Measurements from ENCODE around the gene EMP3.
"Not testable (repeated sequence)": the region's sequence is repeated elsewhere in the genome, so short reads cannot be mapped to it uniquely, and the experiment has no call there.

Gene EMP3, protein sequence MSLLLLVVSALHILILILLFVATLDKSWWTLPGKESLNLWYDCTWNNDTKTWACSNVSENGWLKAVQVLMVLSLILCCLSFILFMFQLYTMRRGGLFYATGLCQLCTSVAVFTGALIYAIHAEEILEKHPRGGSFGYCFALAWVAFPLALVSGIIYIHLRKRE

GRCh38 chr19:48325265-48325910, at the start of gene EMP3:
Gene EMP3, plus strand, starts transcription at chr19:48325552. Its CDS starts 1,293 bp downstream, at chr19:48326845.
- DNase-seq: peak; percentile 85

GRCh38 chr19:48279747-48280146, 45.6 kb upstream of the EMP3 start:
- no peak for DNase-seq

DNA sequence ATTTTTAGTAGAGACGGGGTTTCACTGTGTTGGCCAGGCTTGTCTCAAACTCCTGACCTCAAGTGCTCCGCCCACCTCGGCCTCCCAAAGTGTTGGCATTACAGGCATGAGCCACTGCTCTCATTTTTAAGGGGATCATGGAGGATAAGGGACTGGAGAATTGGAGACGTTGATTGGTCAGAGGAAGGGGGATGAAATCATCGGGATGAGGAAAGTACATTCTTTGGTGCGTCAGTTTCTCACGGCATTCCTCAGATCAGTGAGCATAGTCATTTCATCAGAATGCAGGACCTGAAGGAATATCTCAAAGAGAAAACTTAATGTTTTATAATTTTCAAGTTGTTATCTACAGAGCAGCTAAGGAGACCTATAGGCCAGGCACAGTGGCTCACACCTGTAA, 41.4 kb upstream of the EMP3 start:
- no peak for DNase-seq

DNA sequence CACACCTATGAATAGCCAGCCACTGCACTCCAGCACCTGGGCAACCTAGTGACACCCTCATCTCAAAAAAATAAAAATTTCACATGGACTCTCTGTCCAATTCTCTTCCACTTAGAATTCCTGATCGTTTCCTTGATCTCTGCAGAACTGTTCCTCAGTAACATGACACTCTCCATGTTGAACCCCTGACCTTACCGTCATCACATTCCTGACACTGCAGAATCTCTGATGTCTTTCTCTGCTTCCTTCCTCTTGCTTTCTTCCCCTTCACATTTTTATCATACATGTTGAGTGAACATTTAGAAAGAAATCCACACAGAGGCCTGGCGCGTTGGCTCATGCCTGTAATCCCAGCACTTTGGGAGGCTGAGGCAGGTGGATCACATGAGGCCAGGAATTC, 40.5 kb upstream of the EMP3 start:
- no peak for DNase-seq

DNA sequence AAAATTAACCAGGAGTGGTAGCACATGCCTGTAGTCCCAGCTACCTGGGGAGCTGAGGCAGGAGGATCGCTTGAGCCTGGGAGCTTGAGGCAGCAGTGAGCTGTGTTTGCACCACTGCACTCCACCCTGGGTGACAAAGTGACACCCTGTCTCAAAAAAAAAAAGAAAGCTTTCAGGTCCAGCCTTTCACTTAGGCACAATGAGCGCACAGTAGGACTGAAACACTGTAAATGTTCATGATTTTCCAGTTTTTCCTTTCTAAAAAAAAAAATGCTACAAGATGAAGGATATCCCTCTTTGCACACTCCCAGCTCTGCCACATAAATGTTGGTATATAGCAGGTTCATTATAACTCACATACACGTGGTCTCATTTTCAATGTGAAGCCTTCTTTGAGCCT, 37.6 kb upstream of the EMP3 start:
- DNase-seq: no peak

DNA sequence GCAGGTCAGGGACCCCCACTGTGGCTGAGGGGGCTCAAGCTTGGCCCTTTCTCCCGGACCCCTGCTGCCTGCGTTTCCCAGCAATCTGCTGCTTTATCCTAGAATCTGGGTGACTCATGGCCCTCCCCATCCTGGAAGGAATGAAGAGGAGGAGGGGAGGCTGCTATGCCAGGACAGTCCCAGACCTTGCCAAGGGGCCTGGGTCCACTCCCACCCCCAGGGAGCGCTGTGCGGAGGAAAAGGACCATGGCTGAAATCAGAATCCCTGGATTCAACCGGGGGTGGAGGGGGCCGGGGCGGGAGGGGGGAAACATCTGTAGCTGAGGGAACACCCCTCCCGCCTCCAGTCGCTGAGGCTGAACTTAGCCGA, 35.0 kb upstream of the EMP3 start:
- DNase-seq: no peak

DNA sequence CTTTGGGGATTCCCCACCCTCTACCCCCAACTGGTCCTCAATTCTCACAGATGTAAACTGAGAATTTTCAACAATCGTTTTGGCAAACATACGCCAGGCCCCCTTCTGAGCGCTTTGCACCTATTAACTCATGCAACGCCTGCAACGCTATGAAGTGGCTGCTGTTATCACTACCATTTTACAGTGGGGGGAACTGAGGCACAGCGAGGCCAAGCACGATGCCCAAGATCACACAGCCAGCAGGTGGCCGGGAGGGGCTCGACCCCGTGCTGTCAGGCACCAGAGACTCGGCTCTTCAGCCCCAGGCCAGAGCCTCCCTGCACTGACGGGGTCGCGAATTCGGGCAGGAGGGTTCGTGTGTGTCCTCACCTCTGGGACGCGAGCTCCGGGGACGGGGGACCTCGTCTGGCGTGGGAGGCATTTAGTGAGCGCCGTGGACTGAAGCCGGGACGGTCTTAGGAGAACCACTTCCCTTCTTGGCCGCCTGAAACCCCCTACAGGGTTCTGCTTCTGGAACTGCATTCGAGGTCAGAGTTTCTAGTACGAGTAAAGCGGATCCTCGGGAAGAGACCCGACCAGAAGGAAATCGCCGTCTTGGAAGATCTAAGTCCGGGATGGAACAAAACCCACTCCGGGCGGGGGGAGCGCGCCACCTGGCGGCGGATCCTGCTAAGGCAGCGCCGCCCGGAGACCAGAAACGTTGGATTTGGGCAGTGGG, 34.4 kb upstream of the EMP3 start:
- peak; percentile 30 for DNase-seq

- DNase-seq: not testable (repeated sequence)
Observed at GRCh38 chr19:48291489-48291815, 33.9 kb upstream of the EMP3 start.

DNA sequence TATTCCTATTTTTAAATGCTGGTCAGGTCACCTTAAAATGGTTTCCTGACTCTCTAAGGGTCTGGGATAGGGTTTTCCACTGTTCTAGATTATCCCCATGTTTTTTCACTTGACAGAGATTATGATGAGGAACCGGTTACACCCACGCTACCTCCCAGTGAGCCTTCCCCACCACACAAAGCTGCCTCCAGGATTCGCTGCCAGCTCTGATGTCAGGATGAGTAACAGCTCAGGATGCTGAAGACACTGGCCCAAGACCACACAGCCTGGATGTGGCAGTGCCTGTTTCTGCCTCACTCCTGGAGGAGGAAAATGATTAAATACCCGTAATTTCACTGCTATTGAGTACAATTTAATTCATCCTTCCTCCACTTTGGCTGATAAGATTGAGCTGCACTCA, 32.6 kb upstream of the EMP3 start:
- no peak for DNase-seq

DNA sequence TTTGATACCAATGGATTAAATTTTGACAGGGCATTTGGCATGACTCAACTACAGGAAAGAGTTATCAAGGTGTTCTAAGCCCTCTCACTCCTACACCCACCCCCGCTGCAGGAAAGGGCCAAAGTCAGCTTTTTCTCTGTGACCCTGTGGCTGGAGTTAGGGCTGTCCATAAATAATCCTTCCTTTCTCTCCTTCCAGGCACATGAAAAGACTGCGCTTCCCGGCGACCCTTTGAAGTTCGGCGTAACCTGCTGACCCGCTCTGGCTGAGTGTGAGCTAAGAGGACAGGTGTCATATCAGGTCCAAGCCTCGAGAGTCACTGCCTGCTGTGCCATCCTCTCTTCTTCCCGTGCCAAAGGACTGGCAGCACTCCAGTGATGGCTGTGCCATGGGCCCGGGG, 29.9 kb upstream of the EMP3 start:
- no peak for DNase-seq

DNA sequence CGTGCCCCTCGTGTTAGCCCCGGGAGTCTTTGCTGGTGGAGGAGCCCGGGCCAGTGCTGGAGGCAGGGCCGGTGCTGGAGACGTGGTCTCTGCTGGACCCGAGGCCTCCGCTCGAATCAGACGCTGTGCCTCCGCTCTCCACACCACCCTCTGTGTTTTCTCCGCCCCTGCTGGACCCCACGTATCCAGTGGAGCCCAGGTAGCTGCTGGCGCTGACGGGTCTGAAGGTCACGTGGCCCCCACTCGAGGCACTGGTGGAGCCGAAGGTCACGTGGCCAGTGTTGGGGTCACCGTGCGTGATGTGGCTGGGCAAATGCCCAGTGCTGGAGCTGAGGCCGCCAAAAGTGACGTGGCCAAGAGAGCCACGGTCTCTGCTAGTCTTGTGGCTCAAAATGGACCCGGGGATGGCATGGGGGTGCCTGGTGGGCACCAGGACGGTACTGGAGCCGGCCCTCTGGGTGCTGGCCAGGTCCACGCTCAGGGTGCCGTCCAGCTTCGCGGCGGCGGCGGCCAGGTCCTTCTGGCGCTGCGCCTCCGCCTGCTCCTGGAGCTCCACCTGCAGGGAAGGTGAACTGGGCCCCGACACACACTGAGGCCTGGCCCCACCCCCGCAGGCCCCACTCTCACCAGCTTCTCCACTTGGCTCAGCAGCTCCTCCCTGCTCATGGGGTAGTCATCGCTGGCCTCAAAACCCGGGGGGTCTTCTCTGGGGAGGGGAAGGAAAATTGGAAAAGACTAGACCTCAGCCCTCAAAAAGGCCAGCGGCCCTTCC, 28.2 kb upstream of the EMP3 start:
- DNase-seq: no peak

GRCh38 chr19:48297975-48298374, 27.4 kb upstream of the EMP3 start:
- DNase-seq: no peak

- no peak for DNase-seq
Observed at GRCh38 chr19:48301886-48302599, 23.3 kb upstream of the EMP3 start.

GRCh38 chr19:48302600-48302959, 22.8 kb upstream of the EMP3 start:
- DNase-seq: no peak

DNA sequence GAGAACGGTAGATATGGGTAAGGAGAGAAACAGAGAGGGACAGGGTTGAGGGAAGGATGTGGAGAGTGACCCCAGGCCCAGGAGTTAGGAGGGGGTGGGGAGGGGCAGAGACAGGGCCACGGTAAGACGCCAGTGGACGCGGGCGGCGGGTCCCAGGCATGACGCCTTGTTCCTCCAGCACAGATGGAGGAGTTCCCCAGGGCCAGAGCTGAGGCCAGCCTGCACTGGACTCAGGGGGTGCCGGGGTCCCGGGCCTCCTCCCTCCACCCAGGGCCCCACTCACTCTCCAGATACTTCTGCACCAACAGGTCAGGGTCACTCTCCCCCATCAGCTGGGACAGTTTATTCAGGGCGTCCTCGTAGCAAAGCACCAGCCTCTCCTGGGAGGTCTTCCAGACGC, 22.0 kb upstream of the EMP3 start:
- no peak for DNase-seq

DNA sequence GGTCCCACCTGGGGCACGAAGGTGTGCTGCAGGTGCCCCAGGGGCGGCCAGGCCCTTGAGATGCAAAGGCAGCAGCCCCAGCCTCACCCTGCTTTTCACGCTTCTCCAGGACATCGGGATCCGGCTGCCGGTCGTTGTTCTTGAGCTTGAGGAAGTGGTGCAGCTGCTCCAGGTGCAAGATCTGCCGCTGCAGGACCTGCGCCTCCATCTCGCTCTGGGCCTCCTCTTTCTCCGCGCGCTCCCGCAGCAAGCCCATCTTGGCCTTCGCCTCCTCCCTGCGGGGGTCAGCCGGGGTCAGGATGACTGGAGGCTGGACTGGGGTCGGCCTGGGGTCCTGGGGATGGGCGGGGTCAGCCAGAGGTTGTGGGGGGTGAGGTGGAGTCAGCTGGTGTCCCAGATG, 21.5 kb upstream of the EMP3 start:
- DNase-seq: no peak

GRCh38 chr19:48308631-48309586, 16.4 kb upstream of the EMP3 start:
- DNase-seq: no peak

DNA sequence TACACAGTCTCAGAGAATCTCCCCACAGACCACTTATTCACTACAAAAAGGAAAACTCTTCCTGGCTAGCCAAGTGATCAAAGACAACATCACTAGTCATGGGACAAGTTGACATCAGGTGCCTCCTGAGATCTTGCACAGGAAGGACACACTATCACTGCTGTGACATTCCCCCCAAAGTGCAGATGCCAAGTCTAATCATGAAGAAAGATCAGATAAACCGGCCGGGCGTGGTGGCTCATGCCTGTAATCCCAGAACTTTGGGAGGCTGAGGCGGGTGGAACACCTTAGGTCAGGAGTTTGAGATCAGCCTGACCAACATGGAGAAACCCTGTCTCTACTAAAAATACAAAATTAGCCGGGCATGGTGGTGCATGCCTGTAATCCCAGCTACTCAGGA, 15.6 kb upstream of the EMP3 start:
- not testable (repeated sequence) for DNase-seq

- DNase-seq: no peak
Observed at GRCh38 chr19:48310227-48310626, 15.1 kb upstream of the EMP3 start.

DNA sequence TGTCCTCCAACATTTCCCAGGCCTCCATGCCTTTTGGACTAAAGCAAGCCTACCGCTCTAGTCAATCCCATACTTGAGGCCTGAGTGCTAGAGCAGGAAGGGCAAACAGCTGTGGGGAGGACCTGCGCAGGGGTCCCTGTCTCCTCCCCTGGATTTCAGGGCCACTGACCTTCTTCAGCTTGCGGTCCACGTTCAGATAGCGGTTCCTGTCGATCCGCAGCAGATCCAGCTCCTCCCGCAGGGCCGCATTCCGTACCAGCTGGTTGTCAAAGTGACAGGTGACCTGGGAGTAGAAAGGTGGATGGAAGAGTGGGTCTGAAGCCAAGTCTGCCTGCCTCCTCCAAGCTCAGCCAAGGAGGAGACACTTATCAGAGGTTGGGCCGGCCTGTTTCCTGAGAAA, 14.0 kb upstream of the EMP3 start:
- no peak for DNase-seq

DNA sequence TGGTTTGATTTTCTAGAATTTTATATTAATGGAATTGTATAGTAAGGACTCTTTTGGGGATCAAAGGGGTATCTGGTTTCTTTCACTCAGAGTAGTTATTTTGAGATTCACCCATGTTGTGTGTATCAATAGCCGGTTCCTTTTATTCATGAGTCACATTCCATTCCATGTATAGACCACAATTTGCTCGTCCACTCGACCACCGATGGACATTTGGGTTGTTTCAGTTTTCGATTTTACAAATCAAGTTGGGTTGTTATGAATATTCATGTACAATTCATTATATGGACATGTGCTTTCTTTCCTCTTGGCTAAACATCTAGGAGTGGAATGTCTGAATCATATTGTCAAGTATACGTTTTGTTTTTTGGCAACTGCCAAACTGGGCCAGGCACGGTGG, 9.6 kb upstream of the EMP3 start:
- no peak for DNase-seq

DNA sequence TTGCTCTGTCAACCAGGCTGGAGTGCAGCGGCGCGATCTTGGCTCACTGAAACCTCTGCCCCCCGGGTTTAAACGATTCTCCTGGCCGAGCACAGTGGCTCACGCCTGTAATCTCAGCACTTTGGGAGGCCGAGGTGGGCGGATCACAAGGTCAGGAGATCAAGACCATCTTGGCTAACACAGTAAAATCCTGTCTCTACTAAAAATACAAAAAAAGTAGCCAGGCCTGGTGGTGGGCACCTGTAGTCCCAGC, 7.7 kb upstream of the EMP3 start:
- not testable (repeated sequence) for DNase-seq

Measured in stimulated activated naive CD4-positive, alpha-beta T cell treated with Interleukin-2 at 50 U/mL for 16 hours (primary cell).